ENCODE results near the gene ACTN3.
"Not testable (repeated sequence)": the region's sequence is repeated elsewhere in the genome, so short reads cannot be mapped to it uniquely, and the experiment has no call there.

The ACTN3 gene

DNA sequence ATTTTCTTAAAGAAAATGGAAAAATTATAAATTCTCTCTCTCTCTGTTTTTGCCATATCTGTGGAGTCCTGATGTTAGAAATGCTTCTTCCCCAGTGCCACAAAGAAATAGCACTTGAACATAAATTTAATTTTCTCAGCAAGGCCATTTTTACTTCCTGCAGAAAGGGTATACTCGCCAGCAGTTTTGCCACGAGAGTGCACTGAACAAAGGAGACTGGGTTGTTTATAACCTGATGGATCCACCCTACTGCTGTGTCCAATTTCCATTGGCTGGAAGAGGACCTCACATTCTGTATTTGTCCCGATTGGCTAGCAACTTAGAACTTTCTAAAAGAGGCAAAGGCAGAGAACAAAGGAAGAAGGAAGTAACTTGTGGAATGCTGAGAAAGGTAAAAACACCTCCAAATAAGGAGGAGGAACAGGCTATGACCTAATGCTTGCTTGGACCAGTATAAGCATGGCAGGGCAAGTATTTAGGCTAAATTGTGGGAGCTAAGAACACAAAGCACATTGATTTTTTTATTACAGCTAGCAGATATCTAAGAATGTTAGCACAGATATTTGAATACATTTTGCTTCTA, 36.0 kb downstream of the ACTN3 start:
- not testable (repeated sequence) for H3K27ac ChIP-seq (ENCODE audit: low read depth, low read length, severe bottlenecking)
- WGBS, 2 experiments (ENCODE audit: insufficient coverage in 2 of 2), result 89 to 93% methylated on average over 2 to 3 of the region's 3 CpGs

DNA sequence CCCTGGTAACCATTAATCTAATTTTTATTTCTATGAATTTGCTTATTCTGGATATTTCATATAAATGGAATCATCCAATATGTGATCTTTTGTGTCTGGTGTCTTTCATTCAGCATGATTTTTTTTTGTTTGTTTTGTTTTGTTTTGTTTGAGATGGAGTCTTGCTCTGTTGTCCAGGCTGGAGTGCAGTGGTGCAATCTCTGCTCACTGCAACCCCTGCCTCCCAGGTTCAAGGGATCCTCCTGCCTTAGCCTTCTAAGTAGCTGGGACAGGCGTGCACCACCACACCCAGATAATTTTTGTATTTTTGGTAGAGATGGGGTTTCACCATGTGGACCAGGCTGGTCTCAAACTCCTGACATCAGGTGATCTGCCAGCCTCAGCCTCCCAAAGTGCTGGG, 38.7 kb downstream of the ACTN3 start:
- H3K9me3 ChIP-seq (ENCODE audit: control insufficient read depth, low read length); H3K4me1 ChIP-seq (ENCODE audit: control insufficient read depth, insufficient read depth, low read length, poor library complexity, severe bottlenecking); H3K4me3 ChIP-seq (ENCODE audit: extremely low read depth, insufficient read depth, low read length, poor library complexity, severe bottlenecking); H3K27ac ChIP-seq (ENCODE audit: low read depth, low read length, severe bottlenecking); H3K36me3 ChIP-seq (ENCODE audit: control insufficient read depth, insufficient read depth, low read length): not testable (repeated sequence)
- WGBS, 2 experiments (ENCODE audit: insufficient coverage in 2 of 2), result no CpG with 5 or more reads among the region's 1 CpG

More for the DNA sequence above, 36.0 kb downstream of the ACTN3 start:
- not testable (repeated sequence) for H3K9me3 ChIP-seq (ENCODE audit: control insufficient read depth, low read length); H3K36me3 ChIP-seq (ENCODE audit: control insufficient read depth, insufficient read depth, low read length); H3K4me1 ChIP-seq (ENCODE audit: control insufficient read depth, insufficient read depth, low read length, poor library complexity, severe bottlenecking); H3K4me3 ChIP-seq (ENCODE audit: extremely low read depth, insufficient read depth, low read length, poor library complexity, severe bottlenecking)

DNA sequence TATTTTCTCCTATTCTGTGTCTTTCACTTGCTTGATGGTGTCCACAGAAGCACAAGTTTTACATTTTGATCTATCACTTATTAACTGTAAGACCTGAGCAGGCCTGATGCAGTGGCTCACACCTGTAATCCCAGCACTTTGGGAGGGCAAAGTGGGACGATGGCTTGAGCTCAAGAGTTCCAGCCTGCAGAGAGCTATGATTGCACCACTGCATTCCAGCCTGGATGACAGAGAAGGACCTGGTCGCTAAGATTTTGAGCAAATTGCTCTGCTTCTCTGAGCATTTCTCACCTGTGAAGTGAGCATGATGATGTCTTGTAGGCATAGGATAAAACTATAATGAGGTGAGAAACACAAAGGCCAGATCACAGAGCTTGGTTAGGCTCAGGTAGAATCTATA, 39.4 kb downstream of the ACTN3 start:
- Histone ChIP-seq H3K27ac (ENCODE audit: low read depth, low read length, severe bottlenecking) (no peak overlapping the region), H3K4me3 (ENCODE audit: extremely low read depth, insufficient read depth, low read length, poor library complexity, severe bottlenecking) (no peak overlapping the region), H3K4me1 (ENCODE audit: control insufficient read depth, insufficient read depth, low read length, poor library complexity, severe bottlenecking) (no peaks in the 10 kb centered on the region), H3K36me3 (ENCODE audit: control insufficient read depth, insufficient read depth, low read length) (no peaks in the 10 kb centered on the region), H3K9me3 (ENCODE audit: control insufficient read depth, low read length) (peaks cover 13% of the 10 kb centered on the region)
- WGBS, 2 experiments (ENCODE audit: insufficient coverage in 2 of 2), result 70 to 71% methylated on average over 2 of the region's 2 CpGs

DNA sequence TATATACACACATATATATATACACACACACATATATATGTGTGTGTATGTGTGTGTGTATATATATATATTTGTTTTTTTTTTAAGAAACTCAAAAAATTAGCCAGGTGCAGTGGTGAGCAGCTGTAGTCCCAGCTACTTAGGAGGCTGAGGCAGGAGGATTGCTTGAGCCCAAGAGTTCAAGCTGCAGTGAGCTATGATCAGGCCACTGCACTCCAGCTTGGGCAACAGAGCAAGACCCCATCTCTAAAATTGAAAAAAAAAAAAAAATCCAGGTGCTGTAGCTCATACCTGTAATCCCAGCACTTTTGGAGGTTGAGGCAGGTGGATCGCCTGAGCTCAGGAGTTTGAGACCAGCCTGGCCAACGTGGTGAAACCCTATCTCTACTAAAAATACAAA, 42.6 kb downstream of the ACTN3 start:
- H3K4me1 ChIP-seq (ENCODE audit: control insufficient read depth, insufficient read depth, low read length, poor library complexity, severe bottlenecking); H3K36me3 ChIP-seq (ENCODE audit: control insufficient read depth, insufficient read depth, low read length); H3K4me3 ChIP-seq (ENCODE audit: extremely low read depth, insufficient read depth, low read length, poor library complexity, severe bottlenecking); H3K27ac ChIP-seq (ENCODE audit: low read depth, low read length, severe bottlenecking): not testable (repeated sequence)
- 78 to 100% methylated on average over 1 to 2 of the region's 2 CpGs for WGBS, 2 experiments (ENCODE audit: insufficient coverage in 2 of 2)
- H3K9me3 ChIP-seq (ENCODE audit: control insufficient read depth, low read length), result peaks cover 20% of the 10 kb centered on the region

DNA sequence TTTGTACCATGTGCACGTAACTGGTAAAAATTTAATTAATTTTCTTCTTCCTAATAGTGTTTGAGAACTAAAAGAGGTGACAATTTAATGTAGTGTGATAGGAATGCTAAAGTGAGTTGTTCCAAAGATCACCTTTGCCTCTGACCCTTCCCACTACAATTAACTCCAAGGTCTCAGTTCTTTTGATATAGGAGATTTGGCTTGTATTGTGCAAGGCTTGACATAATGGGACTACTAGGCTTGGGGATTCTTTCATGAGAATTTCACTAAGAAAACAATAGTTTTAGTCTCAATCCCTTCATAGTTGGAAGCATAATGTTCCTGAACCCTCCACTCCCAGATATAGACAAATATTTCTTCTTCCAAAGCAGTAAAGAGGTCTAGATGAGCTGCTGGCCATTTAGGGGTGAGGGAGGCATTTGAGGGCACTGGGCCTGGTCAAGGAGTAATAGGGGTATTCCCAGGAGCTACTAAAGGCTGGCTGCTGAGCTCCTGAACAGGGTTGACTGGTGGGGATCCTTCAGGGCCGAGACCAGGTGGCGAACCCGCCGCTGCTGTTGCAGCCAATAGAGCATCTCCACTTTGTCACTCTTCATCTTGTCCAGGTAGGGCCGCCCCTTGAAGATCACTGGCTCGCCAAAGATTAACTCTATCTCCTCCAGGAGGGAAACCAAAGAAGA, 43.4 kb downstream of the ACTN3 start:
- H3K4me3 ChIP-seq (ENCODE audit: extremely low read depth, insufficient read depth, low read length, poor library complexity, severe bottlenecking), result no peak overlapping the region
- 80 to 94% methylated on average over 2 to 5 of the region's 7 CpGs for WGBS, 2 experiments (ENCODE audit: insufficient coverage in 2 of 2)
- no peaks in the 10 kb centered on the region for H3K4me1 ChIP-seq (ENCODE audit: control insufficient read depth, insufficient read depth, low read length, poor library complexity, severe bottlenecking)
- H3K27ac ChIP-seq (ENCODE audit: low read depth, low read length, severe bottlenecking), result no peak overlapping the region
- peaks cover 20% of the 10 kb centered on the region for H3K9me3 ChIP-seq (ENCODE audit: control insufficient read depth, low read length)
- H3K36me3 ChIP-seq (ENCODE audit: control insufficient read depth, insufficient read depth, low read length), result no peaks in the 10 kb centered on the region

DNA sequence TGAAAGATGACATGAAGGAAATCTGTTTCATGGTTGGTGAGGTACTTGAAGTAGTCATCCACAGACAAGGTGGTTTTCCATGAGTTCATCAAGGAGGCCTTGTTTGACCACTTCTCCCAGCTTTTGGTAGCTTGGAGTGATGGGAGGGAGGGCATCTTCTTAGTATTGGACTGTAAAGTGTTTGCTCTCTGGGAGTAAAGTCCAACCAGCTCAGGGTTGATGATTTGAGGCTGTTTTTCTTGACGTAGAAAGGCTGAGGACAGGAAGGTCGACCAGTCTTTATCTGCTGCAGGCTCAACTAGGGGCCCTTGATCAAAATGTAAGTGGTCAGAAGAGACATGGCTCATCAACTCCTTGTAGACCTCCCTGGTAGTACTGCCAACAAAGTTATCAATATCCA, 44.5 kb downstream of the ACTN3 start:
- 73 to 100% methylated on average over 1 to 2 of the region's 2 CpGs for WGBS, 2 experiments (ENCODE audit: insufficient coverage in 2 of 2)
- no peaks in the 10 kb centered on the region for H3K36me3 ChIP-seq (ENCODE audit: control insufficient read depth, insufficient read depth, low read length)
- H3K9me3 ChIP-seq (ENCODE audit: control insufficient read depth, low read length), result peaks cover 20% of the 10 kb centered on the region
- H3K4me3 ChIP-seq (ENCODE audit: extremely low read depth, insufficient read depth, low read length, poor library complexity, severe bottlenecking), result no peak overlapping the region
- H3K27ac ChIP-seq (ENCODE audit: low read depth, low read length, severe bottlenecking), result no peak overlapping the region
- H3K4me1 ChIP-seq (ENCODE audit: control insufficient read depth, insufficient read depth, low read length, poor library complexity, severe bottlenecking), result no peaks in the 10 kb centered on the region

DNA sequence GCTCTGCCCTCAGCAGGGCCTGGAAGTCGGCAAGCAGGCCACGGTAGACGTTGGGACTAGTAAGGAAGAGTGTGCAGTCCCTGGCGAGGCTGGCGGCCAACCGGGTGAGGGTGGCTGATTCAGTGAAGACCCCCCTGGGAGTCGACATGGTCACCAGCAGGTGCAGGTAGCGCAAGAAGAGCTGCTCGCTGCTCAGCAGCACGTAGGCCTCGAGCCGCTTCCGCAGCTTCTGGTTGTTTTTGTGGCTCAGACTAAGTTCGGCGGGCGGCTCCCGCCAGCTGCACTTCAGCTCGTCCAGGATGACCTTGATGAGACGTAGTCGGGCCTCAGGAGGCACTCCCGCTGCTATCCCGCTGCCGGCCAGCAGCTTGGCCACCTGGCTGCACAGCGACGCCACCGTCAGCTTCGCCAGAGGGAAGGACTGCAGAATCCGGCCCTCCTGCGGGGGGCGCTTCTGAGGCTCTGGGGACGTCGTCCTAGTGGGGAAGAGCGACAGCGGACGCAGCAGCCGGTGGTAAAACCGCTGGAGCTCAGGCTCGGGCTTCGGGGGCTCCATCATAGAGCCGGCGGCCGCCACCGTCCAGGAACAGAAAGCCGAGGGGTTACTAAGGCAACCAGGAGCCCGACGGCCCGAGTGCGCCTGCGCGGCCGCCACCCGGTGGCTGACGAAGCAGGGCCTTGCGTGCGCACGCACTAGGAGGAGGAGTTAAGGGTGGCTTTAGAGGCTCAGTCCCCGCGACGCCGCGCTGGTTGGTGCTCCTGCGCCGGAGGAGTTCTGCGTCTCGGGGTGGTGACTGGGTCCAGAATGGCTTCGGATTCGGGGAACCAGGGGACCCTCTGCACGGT, 46.0 kb downstream of the ACTN3 start, which contains the start of the genes CCDC87 and CCS:
Gene CCDC87, minus strand, starts transcription at position 607 of the 846 bp plus-strand sequence. Its CDS starts 48 bp downstream, at position 559.
Gene CCS, plus strand, starts transcription at position 729 of the 846 bp plus-strand sequence. Its CDS starts 77 bp downstream, at position 806.
- H3K4me1 ChIP-seq (ENCODE audit: control insufficient read depth, insufficient read depth, low read length, poor library complexity, severe bottlenecking), result no peaks in the 10 kb centered on the region
- H3K36me3 ChIP-seq (ENCODE audit: control insufficient read depth, insufficient read depth, low read length), result no peaks in the 10 kb centered on the region
- peak within 1 kb of the TSS; percentile 70 for H3K4me3 ChIP-seq (ENCODE audit: extremely low read depth, insufficient read depth, low read length, poor library complexity, severe bottlenecking)
- H3K9me3 ChIP-seq (ENCODE audit: control insufficient read depth, low read length), result peaks cover 20% of the 10 kb centered on the region
- 17 to 23% methylated on average over 54 to 65 of the region's 68 CpGs for WGBS, 2 experiments (ENCODE audit: insufficient coverage in 2 of 2)
- peak within 1 kb of the TSS; percentile 80 for H3K27ac ChIP-seq (ENCODE audit: low read depth, low read length, severe bottlenecking)

DNA sequence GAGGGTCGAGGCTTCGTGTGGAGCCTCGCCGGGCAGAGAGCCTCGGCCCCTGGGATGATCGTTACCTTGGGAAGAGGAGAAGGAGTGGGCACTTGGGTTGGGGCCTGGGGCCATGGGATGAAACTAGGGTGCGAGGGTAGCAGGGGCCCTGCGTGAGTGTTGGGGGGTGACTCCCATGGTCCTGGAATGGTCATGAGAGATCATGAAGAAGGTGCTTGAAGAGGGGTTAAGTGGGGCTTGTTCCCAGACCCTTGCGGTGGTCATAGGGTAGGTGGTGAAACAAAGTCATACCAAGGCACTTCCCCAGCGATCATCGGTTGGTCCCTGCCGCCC, 46.6 kb downstream of the ACTN3 start:
- 35 to 50% methylated on average over 5 to 12 of the region's 12 CpGs for WGBS, 2 experiments (ENCODE audit: insufficient coverage in 2 of 2)
- H3K4me3 ChIP-seq (ENCODE audit: extremely low read depth, insufficient read depth, low read length, poor library complexity, severe bottlenecking), result peak overlapping the region; percentile 70
- no peaks in the 10 kb centered on the region for H3K36me3 ChIP-seq (ENCODE audit: control insufficient read depth, insufficient read depth, low read length)
- H3K4me1 ChIP-seq (ENCODE audit: control insufficient read depth, insufficient read depth, low read length, poor library complexity, severe bottlenecking), result no peaks in the 10 kb centered on the region
- H3K9me3 ChIP-seq (ENCODE audit: control insufficient read depth, low read length), result peaks cover 20% of the 10 kb centered on the region
- peak overlapping the region; percentile 80 for H3K27ac ChIP-seq (ENCODE audit: low read depth, low read length, severe bottlenecking)

DNA sequence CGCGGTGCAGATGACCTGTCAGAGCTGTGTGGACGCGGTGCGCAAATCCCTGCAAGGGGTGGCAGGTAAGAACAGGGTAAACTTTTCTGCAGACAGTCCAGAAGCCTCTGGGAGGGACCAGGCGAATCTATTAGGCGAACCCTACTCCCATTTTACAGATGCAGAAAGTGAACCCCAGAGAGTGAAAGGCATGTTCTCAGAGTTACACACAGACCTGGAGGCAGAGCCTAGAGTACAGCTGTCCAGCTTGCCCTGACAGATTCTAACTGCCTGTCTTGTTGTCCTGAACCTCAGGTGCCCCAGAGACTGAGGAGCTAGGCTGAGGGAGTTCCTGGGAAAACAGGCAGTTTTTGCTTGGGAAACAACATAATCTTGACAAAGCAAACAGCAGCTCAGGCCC, 46.9 kb downstream of the ACTN3 start:
- 79 to 95% methylated on average over 7 of the region's 7 CpGs for WGBS, 2 experiments (ENCODE audit: insufficient coverage in 2 of 2)
- H3K4me3 ChIP-seq (ENCODE audit: extremely low read depth, insufficient read depth, low read length, poor library complexity, severe bottlenecking), result peak overlapping the region; percentile 70
- H3K27ac ChIP-seq (ENCODE audit: low read depth, low read length, severe bottlenecking), result no peak overlapping the region

DNA sequence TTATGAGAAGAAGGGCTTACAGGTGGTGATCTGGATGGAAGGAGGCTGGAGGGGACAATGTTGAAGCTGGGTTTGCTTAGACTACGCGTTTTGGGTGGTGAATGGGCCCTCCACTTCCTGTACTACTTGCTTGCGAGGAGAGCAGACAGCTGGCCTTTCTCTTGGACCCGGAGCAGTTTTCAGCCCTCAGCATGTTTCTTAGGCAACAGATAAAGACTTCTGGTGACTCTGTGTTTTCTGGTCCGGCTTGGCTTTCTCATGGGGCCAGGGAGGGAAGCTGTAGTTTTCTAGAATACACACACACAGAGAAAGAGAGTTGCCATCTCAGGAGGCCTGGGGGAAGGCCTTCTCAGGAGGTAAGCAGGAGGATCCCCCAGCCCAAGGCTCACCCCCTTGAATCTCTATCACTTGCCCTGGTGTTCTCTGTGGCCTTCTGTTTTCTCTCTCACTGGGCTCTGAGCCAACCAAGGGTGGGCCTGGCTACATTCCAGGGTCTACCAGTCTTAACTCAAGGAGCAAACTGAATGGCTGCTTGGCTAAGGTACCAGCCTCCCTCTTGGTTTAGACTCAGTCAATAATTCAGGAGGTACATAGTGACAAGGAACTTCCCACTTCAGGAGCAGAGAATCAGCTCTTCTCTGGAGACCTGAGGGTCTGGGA, 48.7 kb downstream of the ACTN3 start:
- 88 to 97% methylated on average over 4 of the region's 5 CpGs for WGBS, 2 experiments (ENCODE audit: insufficient coverage in 2 of 2)
- H3K4me3 ChIP-seq (ENCODE audit: extremely low read depth, insufficient read depth, low read length, poor library complexity, severe bottlenecking), result no peak overlapping the region
- peaks cover 16% of the 10 kb centered on the region for H3K36me3 ChIP-seq (ENCODE audit: control insufficient read depth, insufficient read depth, low read length)
- peaks cover 18% of the 10 kb centered on the region for H3K9me3 ChIP-seq (ENCODE audit: control insufficient read depth, low read length)
- H3K4me1 ChIP-seq (ENCODE audit: control insufficient read depth, insufficient read depth, low read length, poor library complexity, severe bottlenecking), result no peaks in the 10 kb centered on the region
- no peak overlapping the region for H3K27ac ChIP-seq (ENCODE audit: low read depth, low read length, severe bottlenecking)

More for the DNA sequence above, 46.9 kb downstream of the ACTN3 start:
- H3K36me3 ChIP-seq (ENCODE audit: control insufficient read depth, insufficient read depth, low read length), result no peaks in the 10 kb centered on the region
- H3K4me1 ChIP-seq (ENCODE audit: control insufficient read depth, insufficient read depth, low read length, poor library complexity, severe bottlenecking), result no peaks in the 10 kb centered on the region
- peaks cover 20% of the 10 kb centered on the region for H3K9me3 ChIP-seq (ENCODE audit: control insufficient read depth, low read length)

Data from mesodermal cell (in vitro differentiated cells).